ENCODE measurements around the gene KRTAP10-1. TPM values are rescaled to one million over a fixed set of nuclear protein-coding genes. Genes with fewer than 3 reads are reported as not detected.

KRTAP10-1 gene
- total and polyA plus RNA-seq, 4 donors: not detected

DNA sequence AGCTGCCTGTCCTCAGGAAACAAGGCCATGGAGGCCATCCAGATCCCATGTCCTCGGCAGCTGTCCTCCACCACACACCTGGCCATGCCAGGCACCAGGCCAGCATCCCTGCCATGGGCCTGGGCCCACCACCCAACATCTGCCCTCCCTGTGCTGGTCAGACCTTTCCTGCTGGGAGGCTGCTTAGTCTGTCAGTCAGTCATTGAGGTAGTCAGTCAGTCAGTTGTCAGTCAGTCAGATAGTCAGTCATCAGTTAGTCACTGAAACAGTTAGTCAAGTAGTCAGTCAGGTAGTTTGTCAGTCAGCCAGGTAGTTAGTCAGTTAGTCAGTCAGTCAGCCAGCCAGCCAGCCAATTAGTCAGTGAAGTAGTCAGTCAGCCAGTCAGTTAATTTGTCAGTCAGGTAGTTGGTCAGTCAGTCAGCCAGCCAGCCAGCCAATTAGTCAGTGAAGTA lies 17.2 kb downstream of the KRTAP10-1 start:
- H3K9ac ChIP-seq (ENCODE audit: low read depth in 1 of 2, low read length in 2 of 2): no peak overlapping the region
- DNase-seq (ENCODE audit: low spot score): no peak
- TF ChIP-seq JUND (IDR thresholded peaks at IDR 0.05) (no peak), TAF1 (conservative IDR thresholded peaks at IDR 0.05) (no peak), FOXA1 (IDR thresholded peaks at IDR 0.05) (no peak), EGR1 (IDR thresholded peaks at IDR 0.05; ENCODE audit: low read depth in 2 of 2) (no peak), HNF4A (conservative IDR thresholded peaks at IDR 0.05) (no peak), RXRA (IDR thresholded peaks at IDR 0.05) (no peak), YY1 (IDR thresholded peaks at IDR 0.05) (no peak), NR2F2 (IDR thresholded peaks at IDR 0.05) (no peak), CTCF (IDR thresholded peaks at IDR 0.05; ENCODE audit: low read depth, low read length, missing input control) (no peak)
- 56% methylated on average over 1 of the region's 1 CpG for WGBS
- H3K27me3 ChIP-seq (ENCODE audit: control insufficient read depth in 4 of 4, insufficient read depth in 4 of 4, low read length in 3 of 4): no peaks in the 10 kb centered on the region
- no peak overlapping the region for H3K27ac ChIP-seq (ENCODE audit: low read depth in 1 of 2, low read length in 2 of 2)
- H3K4me3 ChIP-seq (ENCODE audit: low read depth in 1 of 3, low read length in 3 of 3): no peak overlapping the region
- peaks cover 0 to 4% (median under 1%) of the 10 kb centered on the region in 4 donors for H3K4me1 ChIP-seq (ENCODE audit: control insufficient read depth in 4 of 4, insufficient read depth in 4 of 4, low read length in 3 of 4)
- no peaks in the 10 kb centered on the region for H3K9me3 ChIP-seq (ENCODE audit: control insufficient read depth in 4 of 4, low read length in 3 of 4)
- no peaks in the 10 kb centered on the region for H3K36me3 ChIP-seq (ENCODE audit: control insufficient read depth in 4 of 4, insufficient read depth in 3 of 4, low read depth in 1 of 4, low read length in 3 of 4)

DNA sequence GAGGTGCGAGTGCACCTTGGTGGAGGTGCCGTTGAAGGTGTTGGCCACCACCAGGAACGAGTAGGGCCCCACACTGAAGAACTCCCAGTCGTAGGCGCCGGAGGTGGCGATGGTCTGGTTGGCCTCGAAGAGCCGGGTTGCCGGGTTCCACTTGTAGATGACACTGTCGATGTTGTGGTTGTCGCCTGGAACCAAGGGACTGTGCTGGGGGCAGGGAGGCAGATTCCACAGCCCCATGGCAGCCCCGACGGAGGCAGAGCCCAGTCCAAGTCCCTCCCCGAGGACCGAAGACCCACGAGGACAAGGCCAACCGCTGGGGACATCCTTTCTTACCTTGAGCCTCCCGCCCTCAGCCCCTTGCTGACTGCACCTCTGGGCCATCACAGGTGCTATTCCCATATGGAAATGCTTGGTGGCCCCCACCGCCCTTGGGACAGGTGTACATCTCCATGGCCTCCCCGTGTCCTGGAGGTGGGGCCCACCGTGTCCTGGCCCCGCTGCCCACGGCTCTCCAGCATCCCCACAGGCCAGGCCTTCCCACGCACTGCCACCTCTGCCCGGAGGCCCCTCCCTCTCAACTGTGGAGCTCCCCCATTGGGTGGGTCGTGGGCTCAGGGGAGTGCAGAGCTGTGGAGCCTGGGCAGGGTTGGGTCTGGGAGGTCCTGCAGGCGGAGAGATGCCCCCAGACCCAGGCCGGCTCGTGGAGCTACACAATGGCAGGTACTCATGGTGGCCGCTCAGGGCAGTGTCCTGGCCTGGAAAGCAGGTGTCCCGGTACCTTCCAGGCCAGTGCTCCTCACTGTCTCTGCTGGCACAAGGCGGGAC lies 17.9 kb downstream of the KRTAP10-1 start:
- no peak overlapping the region for H3K27ac ChIP-seq (ENCODE audit: low read depth in 1 of 2, low read length in 2 of 2)
- H3K9me3 ChIP-seq (ENCODE audit: control insufficient read depth in 4 of 4, low read length in 3 of 4): no peaks in the 10 kb centered on the region
- peaks cover 0 to 4% (median under 1%) of the 10 kb centered on the region in 4 donors for H3K4me1 ChIP-seq (ENCODE audit: control insufficient read depth in 4 of 4, insufficient read depth in 4 of 4, low read length in 3 of 4)
- WGBS: 90% methylated on average over 33 of the region's 33 CpGs
- no peaks in the 10 kb centered on the region for H3K36me3 ChIP-seq (ENCODE audit: control insufficient read depth in 4 of 4, insufficient read depth in 3 of 4, low read depth in 1 of 4, low read length in 3 of 4)
- H3K9ac ChIP-seq (ENCODE audit: low read depth in 1 of 2, low read length in 2 of 2): no peak overlapping the region
- no peak for TF ChIP-seq HNF4G (IDR thresholded peaks at IDR 0.05)
- no peak for TF ChIP-seq TAF1 (conservative IDR thresholded peaks at IDR 0.05)
- TF ChIP-seq FOXA1 (IDR thresholded peaks at IDR 0.05): no peak
- TF ChIP-seq RAD21 (IDR thresholded peaks at IDR 0.05): no peak
- no peak for TF ChIP-seq HNF4A (conservative IDR thresholded peaks at IDR 0.05)
- TF ChIP-seq RXRA (IDR thresholded peaks at IDR 0.05): no peak
- no peak for TF ChIP-seq REST (IDR thresholded peaks at IDR 0.05)
- no peak for TF ChIP-seq EGR1 (IDR thresholded peaks at IDR 0.05; ENCODE audit: low read depth in 2 of 2)
- no peak for TF ChIP-seq NR2F2 (IDR thresholded peaks at IDR 0.05)
- TF ChIP-seq SP1 (IDR thresholded peaks at IDR 0.05): no peak
- no peak for TF ChIP-seq JUND (IDR thresholded peaks at IDR 0.05)
- H3K4me3 ChIP-seq (ENCODE audit: low read depth in 1 of 3, low read length in 3 of 3): no peak overlapping the region
- no peak for DNase-seq (ENCODE audit: low spot score)
- no peaks in the 10 kb centered on the region for H3K27me3 ChIP-seq (ENCODE audit: control insufficient read depth in 4 of 4, insufficient read depth in 4 of 4, low read length in 3 of 4)

Data from liver (tissue), 9 donors.